ENCODE measurements around the gene P4HA1. TPM values are rescaled to one million over a fixed set of nuclear protein-coding genes. Genes with fewer than 3 reads are reported as not detected.

P4HA1 gene
- total RNA-seq: 10 to 100 TPM; 16.7 to 25.0 (median 19.2) TPM

DNA sequence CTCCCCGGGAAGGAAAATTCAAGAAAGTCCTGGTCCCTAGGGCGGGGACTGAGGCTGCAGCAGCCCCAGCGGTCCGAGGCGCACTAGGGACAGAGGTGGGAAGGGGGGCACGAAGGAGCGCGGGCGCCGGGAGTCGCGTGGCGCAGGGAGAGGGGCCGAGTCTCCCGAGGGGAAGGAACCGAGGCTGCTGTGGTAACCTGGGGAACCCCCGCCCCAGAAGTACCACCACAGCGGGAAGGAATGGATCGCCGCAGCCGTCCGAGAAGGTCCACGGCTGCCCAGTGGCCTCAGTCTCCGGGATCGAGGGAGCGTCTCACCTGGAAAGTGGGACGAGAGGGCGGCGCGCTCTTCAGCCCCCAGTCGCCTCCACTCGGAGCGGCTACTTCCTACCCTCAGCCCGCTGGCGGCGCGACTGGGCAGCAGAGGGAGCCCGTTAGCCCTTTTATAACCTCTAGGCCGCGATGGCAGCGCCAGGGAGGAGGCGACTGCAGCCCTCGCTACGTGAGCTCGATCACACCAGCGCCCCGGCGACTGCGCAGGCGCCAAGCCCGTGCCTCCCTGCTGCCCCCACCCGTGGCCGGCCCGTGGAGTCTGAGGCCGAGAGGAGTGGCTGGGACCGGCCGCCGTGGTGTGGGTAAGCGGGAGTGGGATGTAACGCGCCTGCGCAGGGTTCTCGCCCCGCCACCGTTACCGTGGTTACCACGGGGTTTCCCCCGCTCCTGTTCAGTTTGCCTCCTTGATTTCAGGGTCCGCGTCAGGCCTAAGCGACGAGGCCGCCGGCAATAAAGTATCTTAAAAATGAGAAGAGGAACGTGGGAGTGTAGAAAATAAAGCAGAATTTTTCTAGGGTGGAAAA is at the start of gene P4HA1:
P4HA1 (minus strand) TSS at position 418 of the 856 bp plus-strand sequence. CDS start 21,983 bp downstream, outside the sequence.
- Histone ChIP-seq H3K27me3 (no peaks in the 10 kb centered on the region), H3K27ac (replicated peaks in 1 of 4) (peak within 1 kb of the TSS; percentile 94 to 99 (median 94)), H3K4me3 (peak within 1 kb of the TSS; percentile 68 to 96 (median 76)), H3K9me3 (no peaks in the 10 kb centered on the region), H3K4me1 (peaks cover 24 to 32% (median 30%) of the 10 kb centered on the region in 4 donors), H3K36me3 (peaks cover 0 to 4% (median 0%) of the 10 kb centered on the region in 4 donors)
- peak; percentile 100 for DNase-seq (ENCODE audit: extremely low spot score)
- TF ChIP-seq CTCF (IDR thresholded peaks at IDR 0.05) (peak; percentile 62 to 75 (median 74)), POLR2A (IDR thresholded peaks at IDR 0.05; ENCODE audit: low read depth) (peak; percentile 95), POLR2AphosphoS5 (IDR thresholded peaks at IDR 0.05) (peak; percentile 94 to 99), EP300 (IDR thresholded peaks at IDR 0.05) (no peak)
- intact Hi-C loops (cut with DNase I): loop anchor here (1.0 to 2.0 kb wide), 2 partner anchors 14 to 63 kb away; partner anchors contain the start of gene NUDT13
- WGBS: under 1% methylated on average over 47 of the region's 75 CpGs

GRCh38 chr10:73141603-73142002 is 44.9 kb upstream of the P4HA1 start:
- no peak overlapping the region for H3K27ac ChIP-seq (replicated peaks in 1 of 4)
- H3K9me3 ChIP-seq: no peaks in the 10 kb centered on the region
- no peaks in the 10 kb centered on the region for H3K4me1 ChIP-seq
- no peak overlapping the region for H3K4me3 ChIP-seq
- DNase-seq (ENCODE audit: extremely low spot score): no peak
- intact Hi-C loops (cut with DNase I): no loop called here
- no peaks in the 10 kb centered on the region for H3K27me3 ChIP-seq
- TF ChIP-seq POLR2A (IDR thresholded peaks at IDR 0.05; ENCODE audit: low read depth): no peak
- TF ChIP-seq CTCF (IDR thresholded peaks at IDR 0.05): no peak
- no peak for TF ChIP-seq EP300 (IDR thresholded peaks at IDR 0.05)
- no peak for TF ChIP-seq POLR2AphosphoS5 (IDR thresholded peaks at IDR 0.05)
- H3K36me3 ChIP-seq: peaks cover 84 to 100% (median 96%) of the 10 kb centered on the region in 4 donors
- 77% methylated on average over 3 of the region's 3 CpGs for WGBS

- no peak for TF ChIP-seq EP300 (IDR thresholded peaks at IDR 0.05)
- no peak for TF ChIP-seq POLR2AphosphoS5 (IDR thresholded peaks at IDR 0.05)
- TF ChIP-seq CTCF (IDR thresholded peaks at IDR 0.05): no peak
- TF ChIP-seq POLR2A (IDR thresholded peaks at IDR 0.05; ENCODE audit: low read depth): no peak
- H3K4me3 ChIP-seq: no peak overlapping the region
- no peaks in the 10 kb centered on the region for H3K27me3 ChIP-seq
- no peak overlapping the region for H3K27ac ChIP-seq (replicated peaks in 1 of 4)
- no peaks in the 10 kb centered on the region for H3K9me3 ChIP-seq
- 63% methylated on average over 2 of the region's 2 CpGs for WGBS
- no peak for DNase-seq (ENCODE audit: extremely low spot score)
- H3K36me3 ChIP-seq: peaks cover 79 to 100% (median 95%) of the 10 kb centered on the region in 4 donors
- H3K4me1 ChIP-seq: no peaks in the 10 kb centered on the region
- intact Hi-C loops (cut with DNase I): no loop called here
Measured at GRCh38 chr10:73139251-73139650, 42.6 kb upstream of the P4HA1 start.

DNA sequence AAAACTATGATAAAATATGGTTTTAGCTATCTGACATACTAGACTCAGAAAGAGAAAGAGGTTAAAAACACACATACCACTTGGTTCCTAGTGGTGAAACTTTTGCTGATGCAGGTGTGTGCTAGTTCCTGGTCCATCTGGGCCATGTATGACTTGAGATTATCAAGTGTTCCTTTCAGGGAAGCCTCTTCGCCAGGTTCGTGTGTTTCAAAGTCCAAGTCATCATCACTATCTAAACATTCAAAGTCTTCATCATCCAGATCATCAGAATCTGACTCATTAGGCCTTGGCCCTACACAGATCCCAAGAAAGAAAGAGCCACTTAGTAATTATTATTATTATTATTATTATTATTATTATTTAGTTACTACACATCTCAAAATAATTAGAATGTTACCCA is 40.0 kb upstream of the P4HA1 start:
- Histone ChIP-seq H3K36me3 (peaks cover 74 to 100% (median 95%) of the 10 kb centered on the region in 4 donors), H3K4me3 (no peak overlapping the region), H3K27me3 (no peaks in the 10 kb centered on the region), H3K9me3 (no peaks in the 10 kb centered on the region), H3K27ac (replicated peaks in 1 of 4) (no peak overlapping the region), H3K4me1 (no peaks in the 10 kb centered on the region)
- no peak for DNase-seq (ENCODE audit: extremely low spot score)
- TF ChIP-seq POLR2A (IDR thresholded peaks at IDR 0.05; ENCODE audit: low read depth) (no peak), POLR2AphosphoS5 (IDR thresholded peaks at IDR 0.05) (no peak), EP300 (IDR thresholded peaks at IDR 0.05) (no peak), CTCF (IDR thresholded peaks at IDR 0.05) (no peak)
- WGBS: 73% methylated on average over 2 of the region's 2 CpGs
- intact Hi-C loops (cut with DNase I): no loop called here

Data from esophagus muscularis mucosa (tissue), 4 donors.